G401.6 (cell line): Measurements from ENCODE around the gene SPZ1.
"Not testable (repeated sequence)": the region's sequence is repeated elsewhere in the genome, so short reads cannot be mapped to it uniquely, and the experiment has no call there.

Source experiments
- FAIRE-seq: peaks from 2 replicates; lab custom pipeline; 2012; peaks lifted over from hg19 to GRCh38; lab: Jason Lieb, UNC

The SPZ1 gene, protein sequence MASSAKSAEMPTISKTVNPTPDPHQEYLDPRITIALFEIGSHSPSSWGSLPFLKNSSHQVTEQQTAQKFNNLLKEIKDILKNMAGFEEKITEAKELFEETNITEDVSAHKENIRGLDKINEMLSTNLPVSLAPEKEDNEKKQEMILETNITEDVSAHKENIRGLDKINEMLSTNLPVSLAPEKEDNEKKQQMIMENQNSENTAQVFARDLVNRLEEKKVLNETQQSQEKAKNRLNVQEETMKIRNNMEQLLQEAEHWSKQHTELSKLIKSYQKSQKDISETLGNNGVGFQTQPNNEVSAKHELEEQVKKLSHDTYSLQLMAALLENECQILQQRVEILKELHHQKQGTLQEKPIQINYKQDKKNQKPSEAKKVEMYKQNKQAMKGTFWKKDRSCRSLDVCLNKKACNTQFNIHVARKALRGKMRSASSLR

DNA sequence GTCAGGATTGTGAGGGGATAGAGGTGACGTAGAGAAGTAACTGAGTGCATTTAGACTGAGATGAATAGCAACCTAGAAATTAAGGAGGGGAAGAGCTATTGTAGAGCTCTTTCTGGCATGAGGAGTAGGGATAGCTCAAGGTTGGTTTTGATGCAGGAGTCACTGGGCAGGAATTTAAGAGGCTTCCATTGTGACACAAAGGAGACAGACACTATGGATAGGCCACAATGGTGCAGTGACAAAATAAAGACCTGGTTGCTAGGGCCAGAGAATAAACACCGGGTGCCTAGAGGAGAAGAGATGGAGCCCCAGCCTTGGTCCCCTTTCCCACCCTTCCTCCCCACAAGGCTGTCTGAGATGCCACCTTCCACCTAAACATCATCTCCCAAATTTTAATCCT is at the start of gene SPZ1:
SPZ1 (plus strand) TSS at position 301 of the 400 bp plus-strand sequence. CDS start 214 bp downstream, outside the sequence.
- FAIRE-seq = no peak

DNA sequence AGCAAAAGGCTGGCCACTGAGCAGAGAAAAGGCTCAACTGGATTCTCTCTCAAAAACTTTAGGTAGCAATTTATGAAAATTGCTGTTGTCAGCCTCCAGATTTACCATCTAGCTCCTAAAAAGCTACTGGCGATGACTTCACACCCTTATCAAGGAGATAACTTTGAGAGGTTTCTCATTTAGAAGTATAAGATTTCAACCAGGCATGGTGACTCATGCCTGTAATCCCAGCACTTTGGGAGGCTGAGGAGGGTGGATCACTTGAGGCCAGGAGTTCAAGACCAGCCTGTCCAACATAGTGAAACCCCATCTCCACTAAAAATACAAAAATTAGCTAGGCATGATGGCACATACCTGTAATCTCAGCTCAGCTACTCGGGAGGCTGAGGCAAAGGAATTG is 49.3 kb upstream of the SPZ1 start:
- FAIRE-seq = not testable (repeated sequence)

DNA sequence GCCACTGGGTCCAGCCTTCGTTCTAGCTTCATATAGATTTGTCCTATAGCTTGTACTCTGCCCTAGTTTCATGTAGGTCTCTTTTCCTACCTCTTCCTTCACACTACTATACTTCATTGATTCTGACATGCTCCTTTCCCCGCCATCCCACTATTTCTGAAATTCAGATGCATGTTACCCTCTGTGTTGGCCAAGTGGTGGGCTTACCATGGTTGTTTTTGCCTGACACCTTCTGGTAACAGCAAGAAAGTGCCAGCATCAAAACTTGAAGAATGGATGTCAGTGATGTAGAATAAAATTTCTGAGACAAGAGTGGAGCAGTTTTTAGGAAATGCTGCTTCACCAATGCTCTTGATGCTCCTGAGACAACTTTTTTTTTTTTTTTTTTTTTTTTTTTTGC is 44.5 kb upstream of the SPZ1 start:
- FAIRE-seq = no peak

DNA sequence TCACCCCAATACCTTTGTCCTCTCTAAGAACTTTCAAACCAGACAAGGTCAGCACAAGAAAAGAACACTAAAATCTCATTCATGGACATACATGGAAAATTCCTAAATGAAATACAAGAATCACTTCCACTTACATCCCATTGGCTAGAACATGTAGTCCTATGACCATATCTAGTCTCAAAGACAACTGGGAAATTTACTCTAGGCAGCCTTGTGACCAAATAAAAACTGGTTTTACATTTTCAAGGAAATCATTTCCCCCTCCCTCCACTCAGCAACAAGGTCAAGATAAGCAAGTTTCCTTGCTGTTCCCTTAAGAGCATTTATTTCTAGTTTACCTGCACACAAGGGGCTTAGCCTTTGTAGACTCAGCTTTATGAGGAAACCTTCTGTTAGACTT is 43.6 kb upstream of the SPZ1 start:
- FAIRE-seq = no peak

DNA sequence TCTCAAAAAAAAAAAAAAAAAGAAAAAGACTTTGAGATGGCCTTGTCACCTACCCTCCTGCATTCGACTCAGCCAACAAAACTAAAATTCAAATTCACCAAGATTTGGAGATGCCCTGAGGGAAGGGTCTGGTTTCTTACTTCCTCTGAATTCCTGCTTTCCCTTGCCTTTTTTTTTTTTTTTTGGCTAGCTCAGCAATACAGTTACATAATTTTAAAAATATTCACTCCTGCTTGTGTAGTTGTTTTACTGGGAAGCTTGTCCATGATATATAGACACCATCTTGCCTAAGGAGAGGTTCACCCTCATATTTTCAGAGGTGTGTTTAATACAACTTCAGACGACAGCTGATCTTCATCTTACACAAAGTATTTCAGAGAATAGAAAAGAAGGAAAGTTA is 42.6 kb upstream of the SPZ1 start:
- FAIRE-seq = no peak

DNA sequence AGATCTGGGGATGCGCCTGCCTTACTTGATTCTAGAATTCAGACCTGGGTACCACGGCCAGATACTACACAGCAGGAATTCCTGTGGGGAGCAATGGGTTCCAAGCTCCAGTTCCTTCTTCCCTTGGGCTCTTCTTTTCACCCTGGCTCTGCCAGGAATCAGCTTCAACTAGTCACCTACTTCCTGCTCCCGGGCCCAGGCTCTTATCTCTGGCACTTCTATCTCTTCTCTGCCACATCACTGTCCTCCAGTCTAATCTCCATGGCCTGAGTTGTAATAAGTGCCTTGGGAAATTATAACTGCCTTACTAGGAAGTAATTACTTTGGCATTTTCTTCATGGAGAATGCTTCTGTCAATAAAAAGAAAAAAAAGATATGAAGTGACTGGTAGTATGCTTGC is 37.7 kb upstream of the SPZ1 start:
- FAIRE-seq = no peak

DNA sequence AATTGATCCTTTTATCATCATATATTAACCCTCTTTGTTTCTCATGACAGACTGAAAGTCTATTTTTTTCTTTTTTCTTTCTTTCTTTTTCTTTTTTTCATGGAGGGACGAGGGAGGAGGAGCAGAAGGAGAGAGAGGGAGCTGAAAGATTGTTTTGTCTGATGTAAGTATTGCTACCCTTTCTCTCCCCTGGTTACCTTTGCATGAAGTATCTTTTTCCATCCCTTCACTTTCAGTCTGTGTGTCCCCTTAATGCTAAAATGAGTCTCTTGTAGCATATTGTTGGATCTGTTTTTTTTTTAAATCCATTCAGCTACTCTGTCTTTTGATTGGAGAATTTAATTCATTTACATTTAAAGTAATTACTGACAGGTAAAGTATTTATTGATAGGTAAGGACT is 36.4 kb upstream of the SPZ1 start:
- FAIRE-seq = no peak

DNA sequence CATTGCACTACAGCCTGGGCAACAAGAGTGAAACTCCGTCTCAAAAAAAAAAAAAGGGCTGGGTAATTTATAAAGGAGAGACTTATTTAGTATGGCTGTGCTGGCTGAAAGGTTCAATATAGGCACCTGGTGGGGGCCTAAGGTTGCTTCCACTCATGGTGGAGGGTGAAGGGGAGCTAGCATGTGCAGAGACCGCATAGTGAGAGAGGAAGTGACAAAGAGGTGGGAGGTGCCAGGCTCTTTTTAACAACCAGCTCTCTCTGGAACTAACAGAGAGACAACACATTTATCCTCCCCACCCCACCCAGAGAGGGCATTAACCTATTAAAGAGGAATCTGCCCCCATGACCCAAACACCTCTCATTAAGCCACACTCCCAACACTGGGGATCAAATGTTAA is 35.1 kb upstream of the SPZ1 start:
- FAIRE-seq = no peak

DNA sequence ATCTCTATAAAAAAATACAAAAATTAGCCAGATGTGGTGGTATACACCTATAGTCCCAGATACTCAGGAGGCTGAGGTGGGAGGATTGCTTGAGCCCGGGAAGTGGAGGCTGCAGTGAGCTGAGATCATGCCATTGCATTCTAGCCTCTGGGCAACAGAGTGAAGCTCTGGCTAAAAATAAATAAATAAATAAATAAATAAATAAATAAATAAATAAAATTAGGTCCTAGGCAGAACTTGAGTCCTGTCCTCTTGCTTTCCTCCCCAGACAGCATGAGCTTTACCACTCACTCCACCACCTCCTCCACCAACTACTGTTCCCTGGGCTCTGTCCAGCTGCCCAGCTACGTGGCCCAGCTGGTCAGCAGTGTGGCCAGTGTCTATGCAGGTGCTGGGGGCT is 31.6 kb upstream of the SPZ1 start:
- FAIRE-seq = no peak

DNA sequence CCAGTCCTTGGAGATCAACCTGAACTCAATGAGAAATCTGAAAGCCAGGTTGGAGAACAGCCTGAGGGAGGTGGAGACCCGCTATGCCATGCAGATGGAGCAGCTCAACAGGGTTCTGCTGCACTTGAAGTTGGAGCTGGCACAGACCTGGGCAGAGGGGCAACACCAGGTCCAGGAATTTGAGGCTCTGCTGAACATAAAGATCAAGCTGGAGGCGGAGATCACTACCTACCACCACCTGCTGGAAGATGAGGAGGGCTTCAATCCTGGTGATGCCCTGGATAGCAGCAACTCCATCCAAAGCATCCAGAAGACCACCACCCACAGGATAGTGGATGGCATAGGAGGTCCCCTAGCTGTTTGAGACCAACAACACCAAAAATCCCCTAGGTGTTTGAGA is 30.5 kb upstream of the SPZ1 start:
- FAIRE-seq = no peak

DNA sequence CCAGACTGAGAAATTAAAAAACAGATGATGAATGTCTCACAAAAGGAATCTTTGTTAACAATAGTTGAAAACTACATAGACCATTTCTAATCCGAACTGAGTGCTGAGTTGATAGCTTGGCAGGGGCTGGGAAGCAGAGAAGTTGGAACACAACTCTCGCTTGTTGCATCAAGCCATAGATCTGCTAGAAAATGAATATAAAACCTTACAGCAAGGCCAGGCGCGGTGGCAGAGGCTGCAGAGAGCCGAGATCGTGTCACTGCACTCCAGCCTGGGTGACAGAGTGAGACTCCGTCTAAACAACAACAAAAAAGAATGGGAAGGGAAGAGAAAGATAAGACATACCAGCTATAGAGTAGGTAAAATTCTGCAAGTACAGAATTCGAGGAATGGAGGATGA is 28.0 kb upstream of the SPZ1 start:
- no peak for FAIRE-seq

DNA sequence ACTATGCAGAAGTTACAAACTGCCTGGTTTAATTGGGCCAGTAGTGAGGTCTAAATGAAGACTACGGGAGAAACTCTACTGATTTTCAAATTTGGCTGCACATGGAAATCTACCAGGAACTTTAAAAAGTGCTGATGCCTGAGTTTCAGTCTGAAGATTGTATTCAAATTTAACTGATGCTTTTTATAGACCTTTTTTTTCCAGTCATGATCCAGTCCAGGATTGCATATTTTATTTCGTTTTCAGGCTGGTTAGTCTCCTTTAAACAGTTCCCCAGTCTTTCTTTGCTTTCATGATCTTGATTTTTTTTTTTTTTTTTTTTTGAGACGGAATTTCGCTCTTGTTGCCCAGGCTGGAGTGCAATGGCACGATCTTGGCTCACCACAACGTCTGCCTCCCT is 23.7 kb upstream of the SPZ1 start:
- no peak for FAIRE-seq

DNA sequence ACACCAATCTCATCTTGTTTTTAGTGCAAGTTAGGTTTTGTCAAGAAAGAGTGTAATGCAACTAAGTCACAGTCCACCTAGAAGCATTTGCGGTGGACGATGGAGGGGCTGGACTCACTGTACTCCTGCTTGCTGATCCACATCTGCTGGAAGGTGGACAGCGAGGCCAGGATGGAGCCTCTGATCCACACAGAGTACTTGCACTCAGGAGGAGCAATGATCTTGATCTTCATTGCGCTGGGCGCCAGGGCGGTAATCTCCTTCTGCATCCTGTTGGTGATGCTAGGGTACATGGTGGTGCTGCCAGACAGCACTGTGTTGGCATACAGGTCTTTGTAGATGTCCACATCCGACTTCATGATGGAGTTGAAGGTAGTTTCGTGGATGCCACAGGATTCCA is 20.2 kb upstream of the SPZ1 start:
- no peak for FAIRE-seq

DNA sequence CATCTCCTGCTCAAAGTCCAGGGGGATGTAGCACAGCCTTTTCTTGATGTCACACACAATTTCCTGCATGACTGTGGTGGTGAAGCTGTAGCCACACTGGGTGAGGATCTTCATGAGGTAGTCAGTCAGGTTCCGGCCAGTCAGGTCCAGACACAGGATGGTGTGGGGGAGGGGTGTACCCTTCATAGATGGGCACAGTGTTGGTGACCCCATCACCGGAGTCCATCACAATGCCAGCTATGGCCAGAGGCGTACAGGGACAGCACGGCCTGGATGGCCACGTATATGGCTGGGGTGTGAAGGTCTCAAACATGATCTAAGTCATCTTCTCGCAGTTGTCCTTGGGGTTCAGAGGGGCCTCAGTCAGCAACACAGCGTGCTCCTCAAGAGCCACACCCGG is 19.7 kb upstream of the SPZ1 start:
- no peak for FAIRE-seq

DNA sequence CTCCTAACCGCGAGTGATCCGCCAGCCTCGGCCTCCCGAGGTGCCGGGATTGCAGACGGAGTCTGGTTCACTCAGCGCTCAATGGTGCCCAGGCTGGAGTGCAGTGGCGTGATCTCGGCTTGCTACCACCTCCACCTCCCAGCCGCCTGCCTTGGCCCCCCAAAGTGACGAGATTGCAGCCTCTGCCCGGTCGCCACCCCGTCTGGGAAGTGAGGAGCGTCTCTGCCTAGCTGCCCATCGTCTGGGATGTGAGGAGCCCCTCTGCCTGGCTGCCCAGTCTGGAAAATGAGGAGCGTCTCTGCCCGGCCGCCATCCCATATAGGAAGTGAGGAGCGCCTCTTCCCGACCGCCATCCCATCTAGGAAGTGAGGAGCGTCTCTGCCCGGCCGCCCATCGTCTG is 19.0 kb upstream of the SPZ1 start:
- FAIRE-seq = not testable (repeated sequence)

DNA sequence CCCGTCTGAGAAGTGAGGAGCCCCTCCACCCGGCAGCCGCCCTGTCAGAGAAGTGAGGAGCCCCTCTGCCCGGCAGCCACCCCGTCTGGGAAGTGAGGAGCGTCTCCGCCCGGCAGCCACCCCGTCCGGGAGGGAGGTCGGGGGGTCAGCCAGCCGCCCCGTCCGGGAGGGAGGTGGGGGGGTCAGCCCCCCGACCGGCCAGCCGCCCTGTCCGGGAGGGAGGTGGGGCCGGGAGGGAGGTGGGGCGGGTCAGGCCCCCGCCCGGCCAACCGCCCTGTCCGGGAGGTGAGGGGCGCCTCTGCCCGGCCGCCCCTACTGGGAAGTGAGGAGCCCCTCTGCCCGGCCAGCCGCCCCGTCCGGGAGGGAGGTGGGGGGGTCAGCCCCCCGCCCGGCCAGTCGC is 18.5 kb upstream of the SPZ1 start:
- not testable (repeated sequence) for FAIRE-seq

DNA sequence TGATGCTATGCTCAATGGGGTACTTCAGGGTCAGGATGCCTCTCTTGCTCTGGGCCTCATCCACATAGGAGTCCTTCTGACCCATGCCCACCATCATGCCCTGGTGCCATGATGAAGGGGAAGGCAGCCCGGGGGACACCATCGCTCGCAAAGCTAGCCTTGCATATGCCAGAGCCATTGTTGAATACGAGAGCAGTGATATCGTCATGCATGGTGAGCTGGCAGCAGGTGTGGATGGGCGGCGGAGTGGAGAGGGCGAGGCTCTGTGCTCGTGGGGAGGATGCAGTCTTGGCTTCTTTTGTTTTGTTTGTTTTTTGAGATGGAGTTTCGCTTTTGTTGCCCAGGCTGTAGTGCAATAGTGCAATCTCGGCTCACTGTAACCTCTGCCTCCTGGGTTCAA is 17.2 kb upstream of the SPZ1 start:
- FAIRE-seq = no peak

DNA sequence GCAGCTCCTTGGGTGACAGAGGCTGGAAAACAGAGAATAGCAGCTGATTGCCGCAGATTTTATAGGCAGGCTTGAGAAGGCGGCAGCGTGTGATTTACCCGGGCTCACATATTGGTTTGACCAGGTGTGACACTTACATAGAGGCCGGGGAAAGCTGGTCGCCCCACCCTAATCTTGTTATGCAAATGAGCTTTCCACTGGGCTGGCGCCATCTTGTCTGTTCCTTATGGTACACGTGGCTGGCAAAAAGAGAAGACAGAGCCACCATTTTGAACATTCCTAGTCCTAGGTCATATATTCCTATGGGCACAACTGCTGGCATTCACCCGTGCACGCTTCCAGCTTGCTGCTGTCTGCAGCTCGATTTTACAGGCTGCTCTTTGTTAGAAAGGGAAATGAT is 11.3 kb upstream of the SPZ1 start:
- FAIRE-seq = no peak

DNA sequence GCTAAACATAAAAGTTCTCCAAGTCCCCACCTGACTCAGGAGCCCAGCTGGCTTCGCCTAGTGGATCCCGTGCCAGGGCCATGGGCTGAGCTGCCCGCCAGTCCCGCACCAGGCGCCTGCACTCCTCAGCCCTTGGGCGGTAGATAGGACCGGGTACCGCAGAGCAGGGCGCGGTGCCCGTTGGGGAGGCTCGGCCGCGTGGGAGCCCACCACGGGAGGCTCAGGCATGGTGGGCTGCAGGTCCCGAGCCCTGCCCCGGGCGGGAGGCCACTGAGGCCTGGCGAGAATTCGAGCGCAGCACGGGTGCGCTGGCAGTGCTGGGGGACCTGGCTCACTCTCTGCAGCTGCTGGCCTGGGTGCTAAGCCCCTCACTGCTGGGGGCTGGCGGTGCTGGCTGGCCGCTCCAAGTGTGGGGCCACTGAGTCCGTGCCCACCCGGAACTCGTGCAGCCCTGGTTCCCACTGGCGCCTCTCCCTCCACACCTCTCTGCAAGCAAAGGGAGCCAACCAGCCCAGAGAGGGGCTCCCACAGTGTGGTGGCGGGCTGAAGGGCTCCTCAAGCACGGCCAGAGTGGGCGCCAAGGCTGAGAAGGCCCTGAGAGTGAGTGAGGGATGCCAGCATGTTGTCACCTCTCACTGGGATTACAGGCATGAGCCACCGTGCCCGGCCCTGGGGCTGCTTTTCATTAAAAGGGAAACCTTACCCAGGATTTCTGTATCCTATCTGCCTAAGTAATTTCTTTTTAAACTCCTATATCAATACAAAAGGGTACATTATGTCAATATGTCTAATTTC is 9.7 kb upstream of the SPZ1 start:
- FAIRE-seq = no peak

DNA sequence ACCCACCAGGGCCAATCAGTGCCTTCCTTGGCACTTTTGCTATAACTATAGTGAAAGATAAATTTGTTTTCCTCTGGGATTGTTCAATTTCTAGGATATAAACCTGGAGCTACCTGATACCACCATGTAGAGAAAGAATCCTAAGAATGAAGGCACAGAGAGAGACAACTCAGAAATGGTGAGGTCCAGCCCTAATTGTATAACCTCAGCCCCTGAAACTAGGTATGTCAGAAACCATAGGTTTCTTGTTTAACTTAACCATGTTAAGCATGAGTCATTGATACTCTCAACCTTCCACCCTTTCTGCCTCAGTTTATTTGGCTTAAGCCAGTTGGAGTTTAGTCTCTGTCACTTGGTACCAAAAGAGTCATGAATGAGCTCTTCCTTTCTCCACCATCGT is 4.6 kb upstream of the SPZ1 start:
- no peak for FAIRE-seq

DNA sequence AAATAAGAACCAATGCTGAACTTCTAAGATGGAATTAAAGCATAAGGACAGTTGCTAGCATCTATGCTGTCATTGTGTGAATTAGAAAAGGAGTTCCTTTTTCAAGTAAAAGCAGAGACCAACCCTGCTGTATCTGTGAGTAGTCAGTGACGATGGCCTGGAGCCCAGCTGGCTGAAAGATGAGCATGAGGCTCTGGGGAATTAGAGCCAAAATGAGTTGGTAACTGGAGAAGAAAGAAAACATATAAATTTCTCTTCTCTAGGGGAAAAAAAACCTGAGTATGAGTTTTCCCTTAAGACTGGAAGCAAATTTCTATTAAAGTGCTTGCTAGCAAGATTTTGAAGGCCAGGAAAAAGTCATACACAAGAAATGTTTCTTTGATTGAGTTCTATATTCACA is 1.6 kb upstream of the SPZ1 start:
- no peak for FAIRE-seq

DNA sequence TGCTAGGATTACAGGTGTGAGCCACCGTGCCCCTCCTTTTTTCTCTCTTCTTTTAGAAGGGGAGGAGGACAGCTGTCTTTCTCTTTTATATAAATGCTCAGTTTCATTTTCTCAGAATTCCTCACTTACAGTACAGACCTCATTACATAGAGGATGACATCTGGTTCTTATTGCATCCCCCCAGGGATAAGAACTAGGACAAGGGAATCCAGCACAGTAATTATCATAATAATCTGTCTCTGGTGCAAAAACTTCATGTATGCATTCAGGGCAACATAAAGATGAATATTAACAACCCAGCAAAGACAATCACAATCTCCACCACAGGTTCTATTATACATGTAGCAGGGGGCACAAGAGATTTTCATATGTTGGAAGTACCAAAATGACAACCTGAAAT is 5.1 kb downstream of the SPZ1 start:
- FAIRE-seq = no peak

DNA sequence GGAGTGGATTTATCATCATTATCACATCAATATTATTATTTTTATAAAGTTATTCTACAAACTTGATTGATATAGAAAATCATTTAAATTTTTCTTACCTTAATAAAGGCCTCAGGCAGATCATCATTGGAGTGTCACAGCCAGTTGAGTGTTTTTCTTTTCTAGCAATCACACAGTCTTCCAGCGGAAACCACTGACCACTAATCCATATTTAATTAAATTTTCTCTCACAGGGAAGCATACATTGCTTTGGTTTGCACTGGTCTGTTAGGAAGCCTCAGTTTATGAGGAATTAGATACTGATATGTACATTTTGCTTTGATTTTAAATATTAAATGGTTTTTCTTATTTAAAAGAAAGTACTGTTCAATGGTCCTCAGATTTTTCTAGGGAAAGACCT is 6.7 kb downstream of the SPZ1 start:
- no peak for FAIRE-seq

DNA sequence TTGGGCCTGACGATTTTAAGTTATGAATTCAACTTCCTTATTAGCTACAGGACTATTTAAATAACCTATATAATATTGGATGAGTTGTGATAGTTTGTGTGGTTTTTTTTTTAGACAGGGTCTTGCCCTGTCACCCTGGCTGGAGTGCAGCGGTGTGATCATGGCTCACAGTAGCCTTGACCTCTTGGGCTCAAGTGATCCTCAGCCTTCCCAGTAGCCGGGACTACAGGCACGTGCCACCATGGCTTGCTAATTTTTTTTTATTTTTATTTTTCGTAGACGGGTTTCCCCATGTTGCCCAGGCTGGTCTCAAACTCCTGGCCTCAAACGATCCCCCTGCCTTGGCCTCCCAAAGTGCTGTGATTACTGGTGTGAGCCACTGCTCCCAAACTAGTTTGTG is 17.6 kb downstream of the SPZ1 start:
- no peak for FAIRE-seq
